Activated CD4-positive, alpha-beta memory T cell treated with anti-CD3 and anti-CD28 coated beads for 36 hours (primary cell): ENCODE results near the gene RAP1A. TPM values are rescaled to one million over a fixed set of nuclear protein-coding genes. Genes with fewer than 3 reads are reported as not detected.
A peak's percentile ranks its signal among the peaks of the same experiment; 100 is the strongest.

Experiments
- CTCF ChIA-PET: fragments of 350-600 bp; sonication (Branson Sonifier 250); formaldehyde crosslinking; loops from one replicate; lab custom pipeline; 2021; ENCODE audit warnings: antibody characterized with exemption, inconsistent platforms; lab: Charles Lee
- POLR2A ChIA-PET: fragments of 350-600 bp; sonication (Branson Sonifier 250); formaldehyde crosslinking; loops from one replicate; lab custom pipeline; 2021; ENCODE audit warnings: antibody characterized with exemption; lab: Charles Lee
- DNase-seq: peaks from one replicate; pipeline ENCODE4 v3.0.0-alpha.2; 2020
- H3K27ac Mint-ChIP-seq: one replicate; pipeline ENCODE4 v1.8.0; 2021; ENCODE audit warnings: mixed read lengths
- H3K27me3 Mint-ChIP-seq: one replicate; pipeline ENCODE4 v1.8.0; 2021; ENCODE audit warnings: mixed read lengths
- H3K36me3 Mint-ChIP-seq: one replicate; pipeline ENCODE4 v1.8.0; 2021; ENCODE audit warnings: mixed read lengths
- H3K4me1 Mint-ChIP-seq: one replicate; pipeline ENCODE4 v1.8.0; 2021; ENCODE audit warnings: low read depth, mixed read lengths
- H3K4me3 Mint-ChIP-seq: one replicate; pipeline ENCODE4 v1.8.0; 2021; ENCODE audit warnings: mild to moderate bottlenecking, mixed read lengths
- H3K9me3 Mint-ChIP-seq: one replicate; pipeline ENCODE4 v1.8.0; 2021; ENCODE audit warnings: mixed read lengths
- intact Hi-C: fragments of 100-400 bp; cut with micrococcal nuclease; formaldehyde crosslinking; loops from one replicate; pipeline ENCODE4 v1.15.1; 2023
- total RNA-seq, 2 experiments: library from RNA; stranded (reverse); gene quantifications; one replicate each; pipeline ENCODE4 v1.2.3, GENCODE V29; 2021

Gene RAP1A
- total RNA-seq, 2 experiments from 2014 or later = 292 to 294 TPM

- intact Hi-C loops = loop anchor here (2.0 kb wide), 1 partner anchor 31 kb away; no protein-coding TSS in a partner anchor
- Mint-ChIP-seq H3K27ac (no peak overlapping the region), H3K27me3 (peaks cover 10% of the 10 kb centered on the region), H3K4me3 (no peak overlapping the region), H3K4me1 (peaks cover 4% of the 10 kb centered on the region), H3K36me3 (no peaks in the 10 kb centered on the region), H3K9me3 (no peaks in the 10 kb centered on the region)
- DNase-seq = no peak
- CTCF ChIA-PET = interaction anchor here (0.7 to 7.7 kb wide), 9 partner anchors 9 to 269 kb away, joined by 3 to 84 read pairs (median 14); partner anchors contain the start of genes DDX20 and INKA2
- POLR2A ChIA-PET = no interaction called here
These were observed 126.4 kb downstream of the RAP1A start for GRCh38 chr1:111745675-111746613.

GRCh38 chr1:111746614-111746999 is 127.0 kb downstream of the RAP1A start:
- no peak for DNase-seq
- no peak overlapping the region for H3K27ac Mint-ChIP-seq
- ChIA-PET CTCF (interaction anchor here (0.9 to 7.7 kb wide), 30 partner anchors 8 to 531 kb away, joined by 3 to 84 read pairs (median 5); partner anchors contain the start of genes ATP5PB, DDX20, INKA2 and WDR77), POLR2A (interaction anchor here (0.9 kb wide), 1 partner anchor 239 kb away, joined by 3 read pairs; no protein-coding TSS in a partner anchor)
- intact Hi-C loops = loop anchor here (2.0 kb wide), 1 partner anchor 32 kb away; no protein-coding TSS in a partner anchor
- H3K36me3 Mint-ChIP-seq = no peaks in the 10 kb centered on the region
- H3K4me1 Mint-ChIP-seq = peaks cover 3% of the 10 kb centered on the region
- peaks cover 5% of the 10 kb centered on the region for H3K27me3 Mint-ChIP-seq
- no peak overlapping the region for H3K4me3 Mint-ChIP-seq
- no peaks in the 10 kb centered on the region for H3K9me3 Mint-ChIP-seq

- peak; percentile 80 for DNase-seq
- POLR2A ChIA-PET = interaction anchor here (0.9 kb wide), 1 partner anchor 240 kb away, joined by 3 read pairs; no protein-coding TSS in a partner anchor
- Mint-ChIP-seq H3K36me3 (no peaks in the 10 kb centered on the region), H3K4me3 (no peak overlapping the region), H3K27me3 (no peaks in the 10 kb centered on the region), H3K4me1 (peaks cover 3% of the 10 kb centered on the region), H3K27ac (no peak overlapping the region), H3K9me3 (no peaks in the 10 kb centered on the region)
- intact Hi-C loops = loop anchor here (1.0 to 2.0 kb wide), 3 partner anchors 33 to 266 kb away; no protein-coding TSS in a partner anchor
- CTCF ChIA-PET = interaction anchor here (0.7 to 7.7 kb wide), 36 partner anchors 8 to 533 kb away, joined by 3 to 84 read pairs (median 5); partner anchors contain the start of genes ATP5PB, DDX20, INKA2 and WDR77
These were observed 127.7 kb downstream of the RAP1A start for GRCh38 chr1:111747282-111747734.

GRCh38 chr1:111747947-111748346 is 128.4 kb downstream of the RAP1A start:
- POLR2A ChIA-PET = no interaction called here
- DNase-seq = no peak
- CTCF ChIA-PET = interaction anchor here (0.7 to 7.7 kb wide), 32 partner anchors 7 to 307 kb away, joined by 3 to 84 read pairs (median 5); partner anchors contain the start of genes ATP5PB, DDX20, INKA2 and WDR77
- Mint-ChIP-seq H3K4me1 (peaks cover 3% of the 10 kb centered on the region), H3K27me3 (no peaks in the 10 kb centered on the region), H3K4me3 (no peak overlapping the region), H3K36me3 (no peaks in the 10 kb centered on the region), H3K9me3 (no peaks in the 10 kb centered on the region), H3K27ac (no peak overlapping the region)
- intact Hi-C loops = loop anchor here (1.0 to 2.0 kb wide), 3 partner anchors 33 to 267 kb away; no protein-coding TSS in a partner anchor

- intact Hi-C loops = no loop called here
- H3K27ac Mint-ChIP-seq = no peak overlapping the region
- ChIA-PET POLR2A (interaction anchor here (0.6 kb wide), 1 partner anchor 32 kb away, joined by 4 read pairs; no protein-coding TSS in a partner anchor), CTCF (interaction anchor here (0.7 to 7.7 kb wide), 4 partner anchors 13 to 268 kb away, joined by 3 to 84 read pairs (median 47); partner anchors contain the start of gene INKA2)
- DNase-seq = no peak
- no peaks in the 10 kb centered on the region for H3K9me3 Mint-ChIP-seq
- no peaks in the 10 kb centered on the region for H3K27me3 Mint-ChIP-seq
- H3K4me3 Mint-ChIP-seq = no peak overlapping the region
- H3K4me1 Mint-ChIP-seq = peaks cover 5% of the 10 kb centered on the region
- no peaks in the 10 kb centered on the region for H3K36me3 Mint-ChIP-seq
These were observed 130.0 kb downstream of the RAP1A start for GRCh38 chr1:111749628-111750027.

- Mint-ChIP-seq H3K27me3 (no peaks in the 10 kb centered on the region), H3K27ac (no peak overlapping the region), H3K4me1 (peaks cover 8% of the 10 kb centered on the region), H3K36me3 (no peaks in the 10 kb centered on the region), H3K4me3 (no peak overlapping the region), H3K9me3 (no peaks in the 10 kb centered on the region)
- POLR2A ChIA-PET = no interaction called here
- CTCF ChIA-PET = interaction anchor here (0.8 to 7.7 kb wide), 9 partner anchors 10 to 269 kb away, joined by 3 to 68 read pairs (median 4); partner anchors contain the start of gene INKA2
- no peak for DNase-seq
- intact Hi-C loops = no loop called here
These were observed 131.3 kb downstream of the RAP1A start for GRCh38 chr1:111750856-111751255.

GRCh38 chr1:111751906-111752575 is 132.5 kb downstream of the RAP1A start:
- H3K9me3 Mint-ChIP-seq = no peaks in the 10 kb centered on the region
- peaks cover 14% of the 10 kb centered on the region for H3K4me1 Mint-ChIP-seq
- CTCF ChIA-PET = interaction anchor here (0.8 to 7.7 kb wide), 8 partner anchors 10 to 314 kb away, joined by 3 to 68 read pairs (median 6); partner anchors contain the start of gene INKA2
- DNase-seq = no peak
- no peaks in the 10 kb centered on the region for H3K27me3 Mint-ChIP-seq
- H3K27ac Mint-ChIP-seq = no peak overlapping the region
- no peak overlapping the region for H3K4me3 Mint-ChIP-seq
- intact Hi-C loops = no loop called here
- no peaks in the 10 kb centered on the region for H3K36me3 Mint-ChIP-seq
- POLR2A ChIA-PET = no interaction called here

GRCh38 chr1:111754984-111755330 is 135.4 kb downstream of the RAP1A start:
- H3K27ac Mint-ChIP-seq = peak overlapping the region; percentile 97
- no peaks in the 10 kb centered on the region for H3K9me3 Mint-ChIP-seq
- peak overlapping the region; percentile 84 for H3K4me3 Mint-ChIP-seq
- DNase-seq = peak; percentile 55
- intact Hi-C loops = loop anchor here (1.0 to 5.0 kb wide), 11 partner anchors 16 to 1083 kb away; partner anchors contain the start of genes ATP5PB, DENND2D, INKA2 and RAP1A
- no peaks in the 10 kb centered on the region for H3K27me3 Mint-ChIP-seq
- H3K36me3 Mint-ChIP-seq = peaks cover 8% of the 10 kb centered on the region
- CTCF ChIA-PET = interaction anchor here (0.7 to 3.9 kb wide), 20 partner anchors 8 to 317 kb away, joined by 3 to 30 read pairs (median 5); partner anchors contain the start of genes ATP5PB, INKA2 and RAP1A
- POLR2A ChIA-PET = interaction anchor here (1.2 to 1.7 kb wide), 3 partner anchors 16 to 308 kb away, joined by 3 to 12 read pairs (median 8); partner anchors contain the start of gene INKA2
- H3K4me1 Mint-ChIP-seq = peaks cover 32% of the 10 kb centered on the region

- peaks cover 35% of the 10 kb centered on the region for H3K4me1 Mint-ChIP-seq
These were observed 135.9 kb downstream of the RAP1A start, which contains the start of gene DDX20 for GRCh38 chr1:111755331-111756123. DDX20 (plus strand) TSS chr1:111755901; CDS start chr1:111755925, 24 bp downstream.

GRCh38 chr1:111756124-111756513 is 136.5 kb downstream of the RAP1A start:
- no peaks in the 10 kb centered on the region for H3K9me3 Mint-ChIP-seq
- H3K27me3 Mint-ChIP-seq = no peaks in the 10 kb centered on the region
- CTCF ChIA-PET = interaction anchor here (0.9 to 3.9 kb wide), 9 partner anchors 9 to 314 kb away, joined by 3 to 30 read pairs (median 8); partner anchors contain the start of genes ADORA3 and TMIGD3
- POLR2A ChIA-PET = interaction anchor here (1.6 kb wide), 1 partner anchor 248 kb away, joined by 5 read pairs; no protein-coding TSS in a partner anchor
- no peak for DNase-seq
- peaks cover 17% of the 10 kb centered on the region for H3K36me3 Mint-ChIP-seq
- peak overlapping the region; percentile 84 for H3K4me3 Mint-ChIP-seq
- peaks cover 38% of the 10 kb centered on the region for H3K4me1 Mint-ChIP-seq
- intact Hi-C loops = loop anchor here (5.0 kb wide), 5 partner anchors 104 to 874 kb away; partner anchors contain the start of genes DENND2D and RAP1A
- H3K27ac Mint-ChIP-seq = peak overlapping the region; percentile 97

More at GRCh38 chr1:111755331-111756123, 135.9 kb downstream of the RAP1A start, which contains the start of gene DDX20:
- peak; percentile 96 for DNase-seq
- H3K4me3 Mint-ChIP-seq = peak within 1 kb of the TSS; percentile 84
- peak within 1 kb of the TSS; percentile 97 for H3K27ac Mint-ChIP-seq
- H3K36me3 Mint-ChIP-seq = peaks cover 12% of the 10 kb centered on the region
- H3K27me3 Mint-ChIP-seq = no peaks in the 10 kb centered on the region
- CTCF ChIA-PET = interaction anchor here (0.7 to 3.9 kb wide), 23 partner anchors 9 to 317 kb away, joined by 3 to 30 read pairs (median 5); partner anchors contain the start of genes ADORA3, ATP5PB, INKA2 and RAP1A
- POLR2A ChIA-PET = interaction anchor here (1.2 to 1.7 kb wide), 4 partner anchors 17 to 308 kb away, joined by 3 to 12 read pairs (median 6); partner anchors contain the start of gene INKA2
- H3K9me3 Mint-ChIP-seq = no peaks in the 10 kb centered on the region
- intact Hi-C loops = loop anchor here (1.0 to 5.0 kb wide), 11 partner anchors 16 to 1083 kb away; partner anchors contain the start of genes ATP5PB, DENND2D, INKA2 and RAP1A
